ENCODE results near the gene SEC16B.
A peak's percentile ranks its signal among the peaks of the same experiment; 100 is the strongest.

DNA sequence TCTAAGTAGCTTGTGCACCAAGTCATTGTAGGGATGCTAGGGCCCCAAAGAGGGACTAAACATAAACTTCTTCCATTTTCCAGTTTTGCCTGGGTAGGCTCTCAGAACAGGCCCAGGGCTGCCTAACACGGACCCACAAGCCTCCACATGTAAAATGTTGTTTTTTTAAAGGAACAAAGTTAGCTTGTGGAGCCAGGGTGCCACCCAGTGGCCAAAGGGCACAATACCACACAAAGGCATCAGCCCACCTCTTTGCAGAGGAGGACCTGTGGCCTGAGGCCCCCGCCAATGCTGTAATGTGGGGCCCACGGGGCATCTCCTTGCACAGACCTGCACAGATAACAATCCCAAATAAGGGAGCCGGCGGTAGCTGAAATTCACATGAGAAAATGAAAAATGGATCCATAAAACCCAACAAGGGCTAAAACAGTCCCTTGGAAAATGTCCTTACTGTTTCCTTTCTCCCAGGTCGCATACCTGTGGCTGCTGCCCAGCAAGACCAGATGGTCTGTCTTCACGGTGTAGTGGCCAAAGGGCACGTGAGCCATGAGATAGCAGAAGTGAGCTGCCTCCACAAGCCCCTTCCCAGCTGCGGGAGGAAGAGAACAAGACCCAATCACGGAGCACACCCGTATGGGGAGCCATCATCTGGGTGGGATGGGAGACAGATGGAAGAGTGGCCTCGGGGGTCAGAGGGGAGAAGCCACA, 23.8 kb downstream of the SEC16B start:
- no peak for TF ChIP-seq EZH2phosphoT487 (IDR thresholded peaks at IDR 0.05; ENCODE audit: borderline replicate concordance, low read length)
- TF ChIP-seq, protein P1, sequence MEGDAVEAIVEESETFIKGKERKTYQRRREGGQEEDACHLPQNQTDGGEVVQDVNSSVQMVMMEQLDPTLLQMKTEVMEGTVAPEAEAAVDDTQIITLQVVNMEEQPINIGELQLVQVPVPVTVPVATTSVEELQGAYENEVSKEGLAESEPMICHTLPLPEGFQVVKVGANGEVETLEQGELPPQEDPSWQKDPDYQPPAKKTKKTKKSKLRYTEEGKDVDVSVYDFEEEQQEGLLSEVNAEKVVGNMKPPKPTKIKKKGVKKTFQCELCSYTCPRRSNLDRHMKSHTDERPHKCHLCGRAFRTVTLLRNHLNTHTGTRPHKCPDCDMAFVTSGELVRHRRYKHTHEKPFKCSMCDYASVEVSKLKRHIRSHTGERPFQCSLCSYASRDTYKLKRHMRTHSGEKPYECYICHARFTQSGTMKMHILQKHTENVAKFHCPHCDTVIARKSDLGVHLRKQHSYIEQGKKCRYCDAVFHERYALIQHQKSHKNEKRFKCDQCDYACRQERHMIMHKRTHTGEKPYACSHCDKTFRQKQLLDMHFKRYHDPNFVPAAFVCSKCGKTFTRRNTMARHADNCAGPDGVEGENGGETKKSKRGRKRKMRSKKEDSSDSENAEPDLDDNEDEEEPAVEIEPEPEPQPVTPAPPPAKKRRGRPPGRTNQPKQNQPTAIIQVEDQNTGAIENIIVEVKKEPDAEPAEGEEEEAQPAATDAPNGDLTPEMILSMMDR (conservative IDR thresholded peaks at IDR 0.05; ENCODE audit: low read depth, low read length) = peak; percentile 83
- TF ChIP-seq EZH2 (IDR thresholded peaks at IDR 0.05; ENCODE audit: low read length, unreplicated experiment) = no peak
